Psoas muscle (tissue), 8 donors: ENCODE measurements around the gene SCD5. TPM values are rescaled to one million over a fixed set of nuclear protein-coding genes. Genes with fewer than 3 reads are reported as not detected.
"Not testable (repeated sequence)": the region's sequence is repeated elsewhere in the genome, so short reads cannot be mapped to it uniquely, and the experiment has no call there.

Experiments
- ATAC-seq, 4 donors: fragments of 200-7000 bp; cut with Tn5 transposase; one replicate each; pipeline ENCODE4 v1.9.1; 2020; ENCODE audit warnings: moderate library complexity in 3 of 4, mild to moderate bottlenecking in 2 of 4
- DNase-seq, 2 donors: peaks; one replicate each; pipeline ENCODE4 v3.0.0-alpha.2; 2020
- H3K27ac ChIP-seq: fragments of 200-600 bp; one replicate; pipeline ENCODE4 v1.8.0; 2022
- H3K27me3 ChIP-seq, 3 donors: fragments of 200-600 bp in 1 of 3; one replicate each; pipeline versions ENCODE4 v1.6.1 to v1.8.0; 2013 to 2022; ENCODE audit warnings: low read length in 2 of 3, mild to moderate bottlenecking in 2 of 3, moderate library complexity in 1 of 3; ENCODE audit not compliant: insufficient read depth in 3 of 3
- H3K36me3 ChIP-seq, 2 donors: fragments of 200-600 bp in 1 of 2; one replicate each; pipeline versions ENCODE4 v1.6.1 to v1.8.0; 2013 to 2022; ENCODE audit warnings: low read depth in 1 of 2, mild to moderate bottlenecking in 1 of 2, moderate library complexity in 1 of 2; ENCODE audit not compliant: insufficient read depth in 1 of 2
- H3K4me1 ChIP-seq: fragments of 200-600 bp; one replicate; pipeline ENCODE4 v1.8.0; 2022
- H3K4me3 ChIP-seq: fragments of 200-600 bp; one replicate; pipeline ENCODE4 v1.8.0; 2022; ENCODE audit warnings: mild to moderate bottlenecking
- H3K9me3 ChIP-seq: fragments of 200-600 bp; one replicate; pipeline ENCODE4 v1.8.0; 2022
- CTCF ChIP-seq: fragments of 200-600 bp; IDR thresholded peaks from one replicate; pipeline ENCODE4 v1.8.0; 2022; ENCODE audit warnings: antibody characterized with exemption
- WGBS, 3 donors: extraction: QIAGEN DNeasy Blood & Tissue Kit; methylation state at CpG; one replicate each; pipeline versions ENCODE4 v1.1.6 to v1.1.7; 2013; 5-methylcytosine and 5-hydroxymethylcytosine counted together
- intact Hi-C, 2 donors: fragments of 100-400 bp; cut with DNase I; formaldehyde crosslinking; loops; one replicate each; pipeline versions ENCODE4 v1.11.0 to v1.14.2; 2022
- polyA plus RNA-seq, 3 donors: library from polyadenylated mRNA; stranded (reverse); fragments of 200-250 nt; gene quantifications; one replicate each; pipeline ENCODE4 v1.2.3, GENCODE V29; 2013
- total RNA-seq, 4 donors: library from RNA; stranded (reverse); fragmentation: NEBNext Ultra II Directional in 2 of 4; extraction: Animal tissue kit (Norgen Biotek cat#: 25700) in 2 of 4; gene quantifications; one replicate each; pipeline versions ENCODE4 v1.2.1 to v1.2.4, GENCODE V29; 2021 to 2023
- donor health status: healthy with polysubstance abuse.
- donor health status: DM: no; HTN: no; CAD: no; lungs with moderate emphysema.
- donor health status: Bipolar disorder and iron deficiency.
- donor health status: healthy.
- donor health status: DM: yes; HTN: yes; CAD: no.
- donor health status: DM: no; HTN: no; CAD: no.
- donor health status: DM: no; HTN: no; CAD: no.
- donor health status: DM: yes; HTN: yes; CAD: no.

The SCD5 gene
- total and polyA plus RNA-seq, 7 donors, result 0.61 to 1.6 (median 0.74) TPM

GRCh38 chr4:82825425-82825824 is 26.8 kb upstream of the SCD5 start:
- no peak for ATAC-seq
- no peak for TF ChIP-seq CTCF
- intact Hi-C loops, result no loop called here

DNA sequence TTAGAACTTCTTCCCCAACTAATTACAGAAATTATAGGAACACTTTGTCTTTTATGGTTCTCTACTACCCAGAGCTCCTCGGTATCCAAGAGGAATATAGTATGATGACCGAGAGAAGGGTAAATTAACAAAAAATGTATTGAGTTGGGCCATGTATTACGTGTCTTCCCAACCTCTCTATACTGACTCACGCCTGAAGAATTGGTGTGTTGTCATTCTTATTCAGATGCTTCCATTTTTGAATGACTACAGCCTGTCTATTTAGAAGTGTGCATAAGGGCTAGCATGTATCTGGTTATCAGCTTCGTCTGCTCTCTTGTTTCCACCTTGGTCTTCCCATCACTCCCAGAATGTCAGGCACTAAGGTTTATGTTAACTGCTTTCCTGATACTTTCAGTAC is 24.5 kb upstream of the SCD5 start:
- Histone ChIP-seq H3K27me3 (no peaks in the 10 kb centered on the region), H3K27ac (no peak overlapping the region), H3K4me1 (no peaks in the 10 kb centered on the region), H3K36me3 (peaks cover 18 to 100% of the 10 kb centered on the region in 2 donors), H3K4me3 (no peak overlapping the region), H3K9me3 (no peaks in the 10 kb centered on the region)
- WGBS, 3 donors, result 89 to 95% (median 91%) methylated on average over 5 of the region's 5 CpGs
- ATAC-seq, result no peak
- intact Hi-C loops, result no loop called here
- no peak for DNase-seq
- no peak for TF ChIP-seq CTCF

More at GRCh38 chr4:82825425-82825824, 26.8 kb upstream of the SCD5 start:
- Histone ChIP-seq H3K36me3 (peaks cover 18 to 100% of the 10 kb centered on the region in 2 donors), H3K4me1 (no peaks in the 10 kb centered on the region), H3K27me3 (no peaks in the 10 kb centered on the region), H3K4me3 (no peak overlapping the region), H3K9me3 (no peaks in the 10 kb centered on the region), H3K27ac (no peak overlapping the region)
- WGBS, 3 donors, result 77 to 85% (median 82%) methylated on average over 3 of the region's 3 CpGs
- no peak for DNase-seq

GRCh38 chr4:82820689-82821088 is 22.1 kb upstream of the SCD5 start:
- WGBS, 3 donors, result 25 to 48% (median 33%) methylated on average over 2 of the region's 2 CpGs
- intact Hi-C loops, result no loop called here
- Histone ChIP-seq H3K9me3 (no peaks in the 10 kb centered on the region), H3K36me3 (peaks cover 18 to 99% of the 10 kb centered on the region in 2 donors), H3K27ac (no peak overlapping the region), H3K4me1 (no peaks in the 10 kb centered on the region), H3K27me3 (no peaks in the 10 kb centered on the region), H3K4me3 (no peak overlapping the region)
- ATAC-seq (no peak), DNase-seq (no peak)
- TF ChIP-seq CTCF, result no peak

GRCh38 chr4:82818664-82819662 is 20.4 kb upstream of the SCD5 start:
- Histone ChIP-seq H3K9me3 (no peaks in the 10 kb centered on the region), H3K4me3 (no peak overlapping the region), H3K4me1 (no peaks in the 10 kb centered on the region), H3K36me3 (peaks cover 10 to 82% of the 10 kb centered on the region in 2 donors), H3K27me3 (no peaks in the 10 kb centered on the region), H3K27ac (no peak overlapping the region)
- DNase-seq (no peak), ATAC-seq (no peak)
- 80 to 85% (median 85%) methylated on average over 2 of the region's 2 CpGs for WGBS, 3 donors
- no peak for TF ChIP-seq CTCF
- intact Hi-C loops, result loop anchor here in 1 of 2 donors (10.0 kb wide), 1 partner anchor 354 kb away; no protein-coding TSS in a partner anchor

- peaks cover 5 to 61% of the 10 kb centered on the region in 2 donors for H3K36me3 ChIP-seq
- not testable (repeated sequence) for H3K4me3 ChIP-seq, H3K27me3 ChIP-seq, H3K27ac ChIP-seq, H3K4me1 ChIP-seq, H3K9me3 ChIP-seq, DNase-seq
- WGBS, 3 donors, result 95 to 97% (median 96%) methylated on average over 6 of the region's 6 CpGs
- intact Hi-C loops, result loop anchor here in 1 of 2 donors (10.0 kb wide), 1 partner anchor 352 kb away; no protein-coding TSS in a partner anchor
- ATAC-seq, result peak in 1 of 4 donors; percentile 21
These were observed 18.3 kb upstream of the SCD5 start for GRCh38 chr4:82816874-82817273.
